Left renal cortex interstitium (tissue), 4 donors: ENCODE measurements around the gene B4GALNT4. TPM values are rescaled to one million over a fixed set of nuclear protein-coding genes. Genes with fewer than 3 reads are reported as not detected.
"Not testable (repeated sequence)": the region's sequence is repeated elsewhere in the genome, so short reads cannot be mapped to it uniquely, and the experiment has no call there.

Source experiments
- DNase-seq, 4 donors: peaks; one replicate each; pipeline ENCODE4 v3.0.0-alpha.2; 2013; ENCODE audit warnings: low read depth in 4 of 4, low spot score in 2 of 4, missing footprints in 1 of 4
- polyA plus RNA-seq, 4 donors: library from polyadenylated mRNA; unstranded; fragments of 120-200 nt; gene quantifications; one replicate each; pipeline ENCODE4 v1.2.1, GENCODE V29; 2013; ENCODE audit not compliant: insufficient read length in 4 of 4

B4GALNT4 gene
- polyA plus RNA-seq, 4 donors, result 42.6 to 87.5 (median 82.0) TPM

DNA sequence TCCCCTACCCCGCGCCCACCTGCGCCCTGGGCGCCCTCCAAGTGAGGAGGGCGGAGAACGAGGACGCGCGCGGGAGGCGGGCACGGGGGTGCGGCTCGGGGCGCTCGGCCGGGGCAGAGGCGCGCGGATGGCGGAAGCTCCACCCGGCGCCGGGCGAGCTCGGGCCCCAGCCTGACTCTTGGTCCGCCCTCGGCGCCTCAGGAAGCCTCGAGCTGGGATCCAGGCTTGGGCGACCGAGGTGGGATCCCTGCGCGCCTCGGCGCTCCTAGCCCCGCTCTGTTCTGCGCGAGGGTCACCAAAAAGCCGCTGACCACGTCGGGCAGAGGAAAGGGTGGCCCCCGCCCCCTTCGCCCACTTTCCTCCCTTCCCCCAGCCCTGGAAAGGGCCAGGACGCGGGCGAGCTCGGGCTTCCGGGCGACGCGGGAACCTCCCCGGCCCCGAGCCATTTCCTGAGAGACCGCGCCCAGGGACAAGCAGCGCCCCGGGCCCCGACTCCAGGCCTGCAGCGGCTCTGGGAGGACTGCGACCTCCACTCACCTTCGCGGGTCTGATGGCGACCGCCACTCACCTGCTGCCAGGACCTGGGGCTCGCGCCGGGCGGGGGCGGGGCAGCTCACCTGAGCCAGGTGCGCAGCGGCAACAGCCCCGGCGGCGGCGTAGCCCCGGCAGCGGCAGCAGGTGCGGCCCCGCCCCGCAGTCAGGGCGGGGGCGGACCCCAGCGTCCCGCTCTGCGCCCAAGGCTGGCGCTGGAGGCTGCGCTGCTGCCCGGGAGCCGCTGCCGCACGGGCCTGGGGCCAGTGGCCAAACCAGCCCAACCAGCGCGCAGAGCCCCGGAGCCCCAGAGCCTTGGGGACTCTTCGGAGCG lies 47.7 kb downstream of the B4GALNT4 start:
- DNase-seq, result no peak

DNA sequence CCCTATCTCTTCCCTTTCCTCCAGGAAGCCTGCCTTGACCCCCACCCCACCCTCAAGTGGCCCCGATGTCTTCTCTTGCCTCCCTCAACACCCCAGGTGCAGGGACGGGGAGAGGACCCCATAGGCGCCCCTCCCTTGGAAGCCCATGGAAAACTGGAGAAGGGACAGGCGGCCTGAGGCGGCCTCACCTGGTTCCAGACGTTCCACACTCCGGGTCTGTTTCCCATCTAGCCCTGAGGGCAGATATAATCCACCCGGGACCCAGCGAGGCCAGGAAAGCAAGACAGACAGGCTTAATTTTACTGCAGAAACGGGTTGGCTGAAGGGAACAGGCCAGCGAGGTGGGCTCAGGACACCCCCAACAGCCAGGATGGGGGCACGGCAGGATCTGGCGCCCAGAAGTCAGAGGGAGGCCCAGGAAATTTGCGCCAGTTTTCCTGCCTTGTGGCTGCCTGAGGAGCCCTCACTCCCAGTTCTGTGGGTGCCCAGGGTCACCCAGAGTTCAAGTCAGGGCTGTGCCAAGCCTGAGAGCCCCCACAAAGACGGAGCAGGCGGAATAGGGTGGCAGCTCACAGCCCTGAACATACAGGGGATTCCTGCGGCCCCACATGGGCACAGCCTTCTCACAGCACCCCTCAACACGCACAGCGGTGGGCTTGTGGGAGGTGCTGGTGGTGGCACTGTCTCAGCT lies 48.5 kb downstream of the B4GALNT4 start:
- DNase-seq, result no peak

DNA sequence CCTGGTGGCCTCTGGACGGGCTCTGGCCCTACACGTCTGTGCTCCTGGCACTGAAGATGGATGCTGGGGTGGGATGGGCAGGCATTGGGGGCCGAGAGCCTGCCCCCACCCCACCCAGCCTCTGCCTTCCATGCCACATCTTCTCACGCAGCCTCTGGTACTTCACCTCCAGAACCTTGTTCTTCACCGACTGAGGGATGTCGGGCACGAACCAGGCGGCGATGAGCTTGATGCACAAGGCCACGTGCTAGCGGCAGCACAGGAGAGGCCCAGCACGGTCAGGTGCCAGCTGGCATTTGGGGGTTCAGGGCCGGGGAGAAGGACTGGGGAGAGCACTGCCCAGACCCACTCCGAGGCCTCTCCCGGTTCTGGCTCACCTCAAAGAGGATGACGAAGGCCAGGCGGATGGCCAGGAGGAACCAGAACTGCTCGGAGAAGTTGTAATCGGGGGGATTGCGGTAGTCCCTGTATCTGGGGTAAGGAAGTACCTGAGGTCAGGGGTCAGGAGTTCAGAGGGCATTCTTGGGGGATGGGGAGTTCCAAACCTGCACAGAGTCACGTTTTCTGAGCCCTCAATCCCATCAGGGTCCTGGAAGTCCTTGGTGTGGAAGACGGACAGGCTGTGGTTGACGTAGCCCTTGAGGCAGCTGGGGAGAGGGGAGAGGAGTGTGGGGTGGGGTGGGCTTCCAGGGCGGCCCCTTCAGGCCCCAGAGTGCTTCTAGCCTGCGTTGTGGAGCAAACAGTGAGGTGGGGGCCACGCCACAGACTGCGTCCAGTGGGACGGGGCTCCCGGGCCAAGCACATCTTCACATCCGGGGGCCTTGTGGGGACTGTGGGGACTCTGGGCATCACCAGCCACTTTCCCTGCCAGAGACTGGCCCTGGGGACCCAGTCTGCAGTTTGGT lies 49.3 kb downstream of the B4GALNT4 start:
- no peak for DNase-seq

DNA sequence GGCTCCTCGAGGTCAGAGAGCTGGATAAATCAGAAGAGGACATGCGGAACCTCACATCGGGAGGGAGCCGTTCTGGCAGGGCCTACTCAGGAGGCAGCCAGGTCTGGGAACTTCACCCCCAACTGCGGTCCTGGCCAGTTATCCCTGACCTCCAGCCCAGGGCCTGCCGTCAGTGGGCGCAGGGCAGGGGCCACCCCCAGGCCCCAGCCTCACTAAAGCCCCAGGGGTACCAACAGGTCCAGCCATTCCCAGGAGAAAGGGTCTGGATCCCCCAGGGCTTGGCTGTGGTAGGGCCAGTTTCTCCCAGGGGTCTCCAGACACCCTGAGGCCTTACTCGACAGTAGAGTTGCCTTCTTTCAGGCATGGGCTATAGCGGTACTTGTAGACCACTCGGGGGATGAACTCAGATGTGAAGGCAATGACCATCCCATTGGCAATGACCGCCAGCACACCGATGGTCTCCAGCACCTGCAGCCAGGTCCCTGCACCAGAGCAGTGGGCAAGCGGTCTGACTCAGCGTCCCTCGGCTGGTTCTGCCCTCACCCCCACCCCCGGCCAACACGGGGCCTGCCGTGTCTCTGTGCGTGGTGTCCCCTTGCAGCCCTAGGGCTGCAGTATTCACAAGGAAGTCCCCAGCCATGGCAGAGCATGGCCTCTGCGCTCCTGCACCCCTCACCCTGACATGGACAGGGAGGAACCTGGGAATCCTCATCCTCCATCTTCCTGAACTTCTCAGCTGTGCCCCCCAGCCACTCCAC lies 50.1 kb downstream of the B4GALNT4 start:
- DNase-seq, result no peak

DNA sequence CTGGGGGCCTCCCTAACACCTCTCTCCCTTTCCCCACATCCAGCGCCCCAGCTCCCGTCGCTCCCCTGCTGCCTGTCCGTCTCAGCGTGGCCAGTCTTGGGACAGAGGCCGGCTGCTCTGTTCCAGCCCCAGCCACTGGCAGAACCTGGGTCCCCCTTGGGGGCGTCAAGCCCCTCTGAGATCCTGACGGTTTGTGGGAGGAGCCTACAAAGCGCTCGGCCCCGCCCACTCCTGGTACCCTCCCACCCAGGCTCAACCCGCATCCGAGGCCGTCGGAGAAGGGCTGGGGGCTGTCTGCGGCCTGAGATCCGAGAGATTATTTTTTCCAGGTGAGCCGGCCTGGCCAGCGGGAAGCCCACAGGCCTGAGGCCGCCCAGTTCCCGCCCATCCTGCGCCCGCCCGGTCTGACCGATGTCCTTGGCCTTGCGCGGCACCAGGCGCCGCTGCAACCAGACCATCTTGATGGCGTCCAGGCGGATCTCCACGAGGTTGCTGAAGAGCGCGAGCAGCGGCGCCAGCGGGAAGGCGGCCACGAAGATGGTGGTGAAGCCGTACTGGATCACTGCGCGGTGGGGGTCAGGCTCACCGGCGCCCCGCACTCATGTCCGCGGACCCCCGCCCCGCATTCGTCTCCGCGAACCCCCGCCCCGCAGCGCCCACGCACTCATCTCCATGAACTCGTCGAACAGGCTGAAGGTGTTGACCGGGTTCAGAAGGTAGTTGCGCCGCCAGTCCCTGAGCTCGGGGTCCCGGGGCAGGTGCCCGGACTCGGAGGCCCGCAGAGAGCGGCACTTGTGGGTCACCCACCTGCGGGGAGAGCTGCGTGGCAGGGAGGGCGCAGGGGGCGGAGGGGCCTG lies 51.0 kb downstream of the B4GALNT4 start:
- no peak for DNase-seq

DNA sequence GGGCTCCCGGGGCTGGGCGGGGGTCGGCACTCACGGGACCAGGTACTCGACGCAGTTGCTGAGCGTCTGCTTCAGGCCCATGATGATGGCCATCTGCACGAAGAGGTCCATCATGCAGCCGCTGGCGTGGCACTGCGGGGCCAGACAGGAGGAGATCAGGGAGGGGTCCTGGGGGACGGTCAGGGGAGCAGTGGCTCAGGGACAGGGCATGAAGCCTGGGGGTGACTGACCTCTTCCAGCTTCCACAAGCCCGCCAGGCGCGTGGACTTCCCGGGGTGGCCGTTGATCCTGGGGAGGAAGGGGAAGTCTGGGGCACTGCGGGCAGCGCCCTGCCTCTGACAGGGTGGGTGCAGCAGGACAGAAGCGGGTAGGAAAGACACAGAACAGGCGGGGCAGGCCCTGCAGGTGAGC lies 51.6 kb downstream of the B4GALNT4 start:
- no peak for DNase-seq

DNA sequence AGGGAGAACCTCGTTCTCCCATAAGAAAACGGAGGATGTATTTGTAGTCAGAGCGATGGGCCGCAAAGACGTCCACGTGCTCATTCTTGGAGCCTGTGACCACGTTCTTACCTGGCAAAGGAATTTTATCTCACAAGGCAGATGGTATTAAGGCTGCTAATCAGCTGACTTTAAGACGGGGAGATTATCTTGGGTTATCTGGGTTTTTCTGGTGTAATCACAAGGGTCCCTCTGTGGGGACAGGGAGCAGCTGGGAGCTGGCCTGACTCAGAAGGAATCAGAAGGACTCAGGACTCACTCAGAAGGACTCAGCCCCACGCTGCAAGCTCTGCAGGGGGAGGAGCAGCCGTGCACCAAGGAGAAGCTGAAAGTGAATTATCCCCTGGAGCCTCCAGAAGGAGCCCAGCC lies 53.0 kb downstream of the B4GALNT4 start:
- DNase-seq, result no peak

DNA sequence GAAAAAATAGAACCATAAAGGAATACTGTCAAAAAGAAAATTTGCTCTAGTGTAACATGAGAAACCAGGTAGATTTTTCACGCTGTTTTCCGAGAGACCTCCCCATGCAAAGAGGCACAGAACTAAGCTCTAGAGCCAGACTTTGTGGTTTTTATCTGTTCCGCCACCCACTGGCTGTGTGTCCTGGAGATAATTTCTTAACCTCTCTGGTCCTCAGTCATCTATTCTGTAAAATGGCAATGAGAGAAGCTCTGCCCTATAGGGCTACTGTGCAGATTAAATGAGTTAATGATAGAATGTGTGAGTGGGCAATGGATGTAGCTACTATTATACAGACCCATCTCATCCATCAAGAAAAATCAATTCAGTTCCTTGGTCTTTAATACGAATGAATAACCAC lies 54.9 kb downstream of the B4GALNT4 start:
- DNase-seq, result no peak

DNA sequence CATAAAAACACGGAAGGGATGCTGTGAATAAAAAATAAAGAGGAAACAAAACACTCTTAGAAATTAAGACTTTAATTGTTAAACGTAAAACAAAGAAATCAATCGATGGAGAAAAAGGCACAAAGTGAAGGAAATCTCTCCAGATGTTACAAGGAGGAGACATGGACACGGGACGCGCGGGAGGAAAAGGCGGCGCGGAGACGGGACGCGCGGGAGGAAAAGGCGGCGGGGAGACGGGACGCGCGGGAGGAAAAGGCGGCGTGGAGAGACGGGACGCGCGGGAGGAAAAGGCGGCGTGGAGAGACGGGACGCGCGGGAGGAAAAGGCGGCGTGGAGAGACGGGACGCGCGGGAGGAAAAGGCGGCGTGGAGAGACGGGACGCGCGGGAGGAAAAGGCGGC lies 55.5 kb downstream of the B4GALNT4 start:
- not testable (repeated sequence) for DNase-seq

DNA sequence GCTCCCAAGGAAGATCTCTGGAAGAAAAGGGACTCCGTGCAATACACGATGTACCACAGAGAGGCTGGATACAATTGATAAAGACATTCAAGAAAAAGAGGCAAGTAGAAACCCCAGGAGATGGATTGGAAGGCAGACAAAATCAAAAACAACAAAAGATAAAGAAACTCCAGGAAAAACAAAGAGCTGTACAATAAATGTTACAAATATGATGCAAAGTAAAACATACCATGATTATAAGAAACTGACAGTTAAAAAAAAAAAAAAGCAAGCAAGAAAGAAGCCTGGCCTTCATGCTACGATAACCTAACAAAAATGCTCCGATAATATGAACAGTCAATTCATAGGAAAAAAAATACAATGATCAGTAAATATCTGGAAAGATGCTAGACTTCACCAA lies 56.0 kb downstream of the B4GALNT4 start:
- no peak for DNase-seq

DNA sequence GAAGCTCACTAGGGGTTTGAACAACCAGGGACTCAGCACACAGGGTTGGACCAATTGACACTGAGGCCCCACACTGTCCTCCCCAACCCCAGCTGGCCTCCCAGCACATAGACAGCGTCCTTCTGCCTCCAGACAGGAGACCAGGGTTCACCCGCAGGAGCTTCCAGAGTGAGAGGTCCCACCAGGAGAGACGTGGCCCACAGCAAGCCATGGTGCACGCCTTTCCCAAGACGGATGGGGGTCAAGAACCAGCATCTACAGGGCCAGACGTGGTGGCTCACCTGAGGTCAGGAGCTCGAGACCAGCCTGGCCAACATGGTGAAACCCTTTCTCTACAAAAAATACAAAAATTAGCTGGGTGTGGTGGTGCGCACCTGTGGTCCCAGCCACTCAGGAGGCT lies 57.6 kb downstream of the B4GALNT4 start:
- DNase-seq, result no peak

DNA sequence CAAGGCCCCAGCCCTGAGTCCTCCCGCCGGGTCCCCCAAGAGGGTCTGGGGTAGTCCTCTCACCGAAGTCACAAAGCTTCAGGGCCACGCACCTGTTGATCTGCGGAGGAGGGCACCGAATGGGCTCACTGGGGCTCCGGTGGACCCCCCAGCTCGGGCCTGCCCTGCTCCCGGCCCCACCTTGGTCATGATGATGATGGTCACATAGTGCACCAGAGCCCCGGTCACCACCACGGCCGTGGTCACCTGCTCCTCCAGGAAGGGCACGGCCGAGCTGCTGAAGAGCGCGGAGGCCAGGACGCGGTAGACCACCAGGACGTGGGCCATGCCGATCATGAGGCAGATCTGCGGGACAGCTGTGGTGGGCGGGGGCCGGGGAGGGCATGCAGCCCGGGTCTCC lies 59.0 kb downstream of the B4GALNT4 start:
- no peak for DNase-seq

DNA sequence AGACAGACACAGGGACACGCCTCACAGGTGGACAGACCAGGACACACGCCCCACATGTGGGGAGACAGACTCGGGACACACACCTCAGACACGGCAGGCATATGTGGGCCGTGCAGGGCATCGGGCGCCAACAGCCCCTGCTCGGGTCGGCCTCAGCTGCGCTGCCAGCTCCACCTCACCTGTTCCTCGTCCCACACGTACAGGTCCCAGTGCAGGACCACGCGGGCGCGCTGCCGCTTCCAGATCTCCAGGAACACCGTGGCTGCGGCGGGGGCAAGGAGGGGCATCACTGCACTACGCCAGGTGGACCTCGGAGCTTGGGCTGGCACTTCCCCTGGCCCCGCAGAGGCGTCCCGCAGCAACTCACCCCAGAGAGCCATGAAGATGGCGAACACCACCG lies 60.1 kb downstream of the B4GALNT4 start:
- DNase-seq, result no peak

DNA sequence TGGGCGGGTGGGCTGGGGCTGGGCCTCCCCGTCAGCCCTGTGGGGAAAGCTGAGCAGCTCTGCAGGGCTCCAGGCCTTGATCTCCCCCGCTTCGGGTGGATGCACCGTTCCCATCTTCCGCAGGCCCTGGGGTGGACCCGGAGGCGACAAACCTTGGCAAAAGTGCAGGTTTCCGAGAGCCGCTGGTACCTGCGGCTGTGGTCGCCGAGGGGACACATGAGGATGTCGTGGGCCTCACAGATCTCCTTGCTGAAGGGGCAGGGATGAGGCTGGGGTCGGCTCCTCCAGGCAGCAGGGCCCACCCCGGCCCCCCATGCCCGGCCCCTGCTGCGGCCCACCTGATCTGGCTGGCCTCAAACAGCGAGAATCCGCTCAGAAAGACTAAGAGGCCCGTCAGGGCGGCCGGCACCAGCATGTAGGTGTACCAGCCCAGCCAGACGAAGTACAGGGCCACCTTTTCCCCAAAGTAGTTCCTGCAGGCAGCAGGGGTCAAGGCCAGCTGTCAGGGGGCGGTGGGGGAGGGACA lies 60.7 kb downstream of the B4GALNT4 start:
- DNase-seq, result no peak

Other genes with a start within 250 kb of the B4GALNT4 start
- gene SCGB1C1, start 176.4 kb upstream of the B4GALNT4 start, polyA plus RNA-seq, result under 1 TPM in 3 of 4 donors, not detected in 1; 0.44 to 0.83 (median 0.48) TPM
- gene BET1L, start 162.1 kb upstream of the B4GALNT4 start, polyA plus RNA-seq, result 10 to 100 TPM; 43.8 to 46.2 (median 45.7) TPM
- 10 to 100 TPM; 75.7 to 94.6 (median 91.7) TPM for gene RIC8A, start 161.8 kb upstream of the B4GALNT4 start, polyA plus RNA-seq
- 10 to 100 TPM; 26.4 to 42.9 (median 32.8) TPM for gene SIRT3, start 133.2 kb upstream of the B4GALNT4 start, polyA plus RNA-seq
- 100 to 1,000 TPM; 132 to 167 (median 139) TPM for gene PSMD13, start 132.5 kb upstream of the B4GALNT4 start, polyA plus RNA-seq
- under 1 TPM; 0.10 to 0.71 (median 0.47) TPM for gene NLRP6, start 91.1 kb upstream of the B4GALNT4 start, polyA plus RNA-seq
- gene PGGHG, start 80.4 kb upstream of the B4GALNT4 start, polyA plus RNA-seq, result 10 to 100 TPM; 11.1 to 25.5 (median 23.5) TPM
- gene IFITM5, start 70.0 kb upstream of the B4GALNT4 start, polyA plus RNA-seq, result under 1 TPM in 2 of 4 donors, not detected in 2; 0.21 to 0.65 TPM
- 100 to 1,000 TPM; 162 to 301 (median 211) TPM for gene IFITM2, start 61.7 kb upstream of the B4GALNT4 start, polyA plus RNA-seq
- 10 to 100 TPM; 32.6 to 43.2 (median 37.8) TPM for gene IFITM1, start 55.5 kb upstream of the B4GALNT4 start, polyA plus RNA-seq
- 100 to 1,000 TPM; 301 to 603 (median 391) TPM for gene IFITM3, start 48.6 kb upstream of the B4GALNT4 start, polyA plus RNA-seq
- gene PKP3, start 24.7 kb downstream of the B4GALNT4 start, polyA plus RNA-seq, result 1 to 10 TPM; 4.0 to 8.4 (median 7.2) TPM
- gene SIGIRR, start 45.5 kb downstream of the B4GALNT4 start, polyA plus RNA-seq, result 10 to 100 TPM; 31.7 to 54.7 (median 48.5) TPM
- gene ANO9, start 72.5 kb downstream of the B4GALNT4 start, polyA plus RNA-seq, result 10 to 100 TPM in 2 of 4 donors, 1 to 10 TPM in 2; 6.1 to 16.5 (median 12.2) TPM
- 10 to 100 TPM; 24.6 to 44.2 (median 37.2) TPM for gene PTDSS2, start 80.8 kb downstream of the B4GALNT4 start, polyA plus RNA-seq
- 100 to 1,000 TPM in 2 of 4 donors, 10 to 100 TPM in 2; 67.0 to 117 (median 102) TPM for gene RNH1, start 137.7 kb downstream of the B4GALNT4 start, polyA plus RNA-seq
- gene HRAS, start 166.1 kb downstream of the B4GALNT4 start, polyA plus RNA-seq, result 10 to 100 TPM; 41.2 to 57.3 (median 51.9) TPM
- 1 to 10 TPM; 2.8 to 6.1 (median 5.1) TPM for gene LRRC56, start 168.0 kb downstream of the B4GALNT4 start, polyA plus RNA-seq
- 1 to 10 TPM; 3.0 to 7.3 (median 4.7) TPM for gene LMNTD2, start 191.2 kb downstream of the B4GALNT4 start, polyA plus RNA-seq
- gene RASSF7, start 191.5 kb downstream of the B4GALNT4 start, polyA plus RNA-seq, result 10 to 100 TPM; 36.8 to 71.6 (median 58.8) TPM
- gene PHRF1, start 207.0 kb downstream of the B4GALNT4 start, polyA plus RNA-seq, result 10 to 100 TPM; 18.3 to 33.3 (median 26.8) TPM
- 10 to 100 TPM in 3 of 4 donors, 1 to 10 TPM in 1; 5.4 to 15.4 (median 12.5) TPM for gene IRF7, start 246.5 kb downstream of the B4GALNT4 start, polyA plus RNA-seq